ENCODE results near the gene SOAT1. TPM values are rescaled to one million over a fixed set of nuclear protein-coding genes. Genes with fewer than 3 reads are reported as not detected.
A peak's percentile ranks its signal among the peaks of the same experiment; 100 is the strongest.

SOAT1 gene
- total RNA-seq, 5 donors from 2014 or later (not counting 1 experiment from before 2014, with no cell fraction given), result 35.0 to 42.1 (median 39.1) TPM

GRCh38 chr1:179323436-179323835 is 29.8 kb downstream of the SOAT1 start:
- no CpG with 5 or more reads among the region's 4 CpGs for WGBS (ENCODE audit: insufficient coverage)
- Histone ChIP-seq H3K4me1 (ENCODE audit: control insufficient read depth in 1 of 2, extremely low read depth in 1 of 2, insufficient read depth in 2 of 2, low read length in 2 of 2) (no peaks in the 10 kb centered on the region), H3K27ac (ENCODE audit: low read length) (no peak overlapping the region), H3K9me3 (no peaks in the 10 kb centered on the region), H3K27me3 (replicated peaks in 1 of 2; ENCODE audit: control insufficient read depth in 2 of 2, extremely low read depth in 1 of 2, insufficient read depth in 2 of 2, low read length in 1 of 2) (no peaks in the 10 kb centered on the region), H3K36me3 (ENCODE audit: control insufficient read depth in 2 of 2, extremely low read depth in 1 of 2, insufficient read depth in 1 of 2, low read length in 1 of 2) (peaks cover 0 to 33% of the 10 kb centered on the region in 2 donors), H3K4me3 (ENCODE audit: control insufficient read depth in 1 of 2, extremely low read depth in 1 of 2, low read length in 1 of 2) (no peak overlapping the region)
- ChIA-PET POLR2A (interaction anchor here (0.5 to 0.6 kb wide), 2 partner anchors 9 to 45 kb away, joined by 3 to 6 read pairs; no protein-coding TSS in a partner anchor), CTCF (no interaction called here)
- ATAC-seq (replicated peaks in 1 of 4) (no peak), DNase-seq (no peak)
- Mint-ChIP-seq H3K4me3 (no peak overlapping the region), H3K36me3 (peaks cover 64% of the 10 kb centered on the region), H3K4me1 (peaks cover 26 to 30% (median 29%) of the 10 kb centered on the region in 3 donors), H3K9me3 (no peaks in the 10 kb centered on the region), H3K27ac (no peak overlapping the region), H3K27me3 (no peaks in the 10 kb centered on the region)

- DNase-seq (no peak), ATAC-seq (replicated peaks in 1 of 4) (no peak)
- Mint-ChIP-seq H3K4me1 (peaks cover 28 to 34% (median 32%) of the 10 kb centered on the region in 3 donors), H3K27me3 (no peaks in the 10 kb centered on the region), H3K4me3 (no peak overlapping the region), H3K27ac (no peak overlapping the region), H3K9me3 (no peaks in the 10 kb centered on the region), H3K36me3 (peaks cover 69% of the 10 kb centered on the region)
- no peak overlapping the region for H3K27ac ChIP-seq (ENCODE audit: low read length)
- no peaks in the 10 kb centered on the region for H3K4me1 ChIP-seq (ENCODE audit: control insufficient read depth in 1 of 2, extremely low read depth in 1 of 2, insufficient read depth in 2 of 2, low read length in 2 of 2)
- CTCF ChIA-PET, result interaction anchor here in 1 of 2 donors (0.6 kb wide), 1 partner anchor 551 kb away, joined by 3 read pairs; no protein-coding TSS in a partner anchor
- H3K36me3 ChIP-seq (ENCODE audit: control insufficient read depth in 2 of 2, extremely low read depth in 1 of 2, insufficient read depth in 1 of 2, low read length in 1 of 2), result peaks cover 0 to 38% of the 10 kb centered on the region in 2 donors
- no peak overlapping the region for H3K4me3 ChIP-seq (ENCODE audit: control insufficient read depth in 1 of 2, extremely low read depth in 1 of 2, low read length in 1 of 2)
- 80% methylated on average over 1 of the region's 2 CpGs for WGBS (ENCODE audit: insufficient coverage)
- H3K27me3 ChIP-seq (replicated peaks in 1 of 2; ENCODE audit: control insufficient read depth in 2 of 2, extremely low read depth in 1 of 2, insufficient read depth in 2 of 2, low read length in 1 of 2), result no peaks in the 10 kb centered on the region
- H3K9me3 ChIP-seq, result no peaks in the 10 kb centered on the region
- POLR2A ChIA-PET, result interaction anchor here in 1 of 2 donors (0.7 kb wide), 1 partner anchor 8 kb away, joined by 3 read pairs; no protein-coding TSS in a partner anchor
These were observed 32.2 kb downstream of the SOAT1 start for GRCh38 chr1:179325836-179326235.

- H3K4me3 ChIP-seq (ENCODE audit: control insufficient read depth in 1 of 2, extremely low read depth in 1 of 2, low read length in 1 of 2), result no peak overlapping the region
- no peaks in the 10 kb centered on the region for H3K9me3 ChIP-seq
- ATAC-seq (replicated peaks in 1 of 4) (no peak), DNase-seq (no peak)
- Mint-ChIP-seq H3K27me3 (no peaks in the 10 kb centered on the region), H3K9me3 (no peaks in the 10 kb centered on the region), H3K27ac (no peak overlapping the region), H3K36me3 (peaks cover 64% of the 10 kb centered on the region), H3K4me1 (peaks cover 26 to 35% (median 33%) of the 10 kb centered on the region in 3 donors), H3K4me3 (no peak overlapping the region)
- ChIA-PET POLR2A (no interaction called here), CTCF (no interaction called here)
- H3K27me3 ChIP-seq (replicated peaks in 1 of 2; ENCODE audit: control insufficient read depth in 2 of 2, extremely low read depth in 1 of 2, insufficient read depth in 2 of 2, low read length in 1 of 2), result no peaks in the 10 kb centered on the region
- peaks cover 0 to 37% of the 10 kb centered on the region in 2 donors for H3K36me3 ChIP-seq (ENCODE audit: control insufficient read depth in 2 of 2, extremely low read depth in 1 of 2, insufficient read depth in 1 of 2, low read length in 1 of 2)
- no peaks in the 10 kb centered on the region for H3K4me1 ChIP-seq (ENCODE audit: control insufficient read depth in 1 of 2, extremely low read depth in 1 of 2, insufficient read depth in 2 of 2, low read length in 2 of 2)
- no CpG with 5 or more reads among the region's 3 CpGs for WGBS (ENCODE audit: insufficient coverage)
- no peak overlapping the region for H3K27ac ChIP-seq (ENCODE audit: low read length)
These were observed 33.1 kb downstream of the SOAT1 start for GRCh38 chr1:179326746-179327145.

GRCh38 chr1:179327196-179327595 is 33.6 kb downstream of the SOAT1 start:
- ATAC-seq (replicated peaks in 1 of 4), result no peak
- Mint-ChIP-seq H3K36me3 (peaks cover 60% of the 10 kb centered on the region), H3K9me3 (no peaks in the 10 kb centered on the region), H3K4me3 (no peak overlapping the region), H3K27me3 (no peaks in the 10 kb centered on the region), H3K27ac (no peak overlapping the region), H3K4me1 (peaks cover 23 to 32% (median 30%) of the 10 kb centered on the region in 3 donors)
- Histone ChIP-seq H3K9me3 (no peaks in the 10 kb centered on the region), H3K4me1 (ENCODE audit: control insufficient read depth in 1 of 2, extremely low read depth in 1 of 2, insufficient read depth in 2 of 2, low read length in 2 of 2) (no peaks in the 10 kb centered on the region), H3K27me3 (replicated peaks in 1 of 2; ENCODE audit: control insufficient read depth in 2 of 2, extremely low read depth in 1 of 2, insufficient read depth in 2 of 2, low read length in 1 of 2) (no peaks in the 10 kb centered on the region), H3K27ac (ENCODE audit: low read length) (no peak overlapping the region), H3K36me3 (ENCODE audit: control insufficient read depth in 2 of 2, extremely low read depth in 1 of 2, insufficient read depth in 1 of 2, low read length in 1 of 2) (peaks cover 0 to 37% of the 10 kb centered on the region in 2 donors), H3K4me3 (ENCODE audit: control insufficient read depth in 1 of 2, extremely low read depth in 1 of 2, low read length in 1 of 2) (no peak overlapping the region)
- no peak for DNase-seq
- POLR2A ChIA-PET, result interaction anchor here in 1 of 2 donors (0.5 kb wide), 1 partner anchor 311 kb away, joined by 9 read pairs; no protein-coding TSS in a partner anchor
- WGBS (ENCODE audit: insufficient coverage), result 100% methylated on average over 2 of the region's 7 CpGs
- CTCF ChIA-PET, result interaction anchor here in 1 of 2 donors (0.6 kb wide), 2 partner anchors 39 to 90 kb away, joined by 3 read pairs; no protein-coding TSS in a partner anchor

- peaks cover 0 to 37% of the 10 kb centered on the region in 2 donors for H3K36me3 ChIP-seq (ENCODE audit: control insufficient read depth in 2 of 2, extremely low read depth in 1 of 2, insufficient read depth in 1 of 2, low read length in 1 of 2)
- CTCF ChIA-PET, result interaction anchor here (0.6 to 0.9 kb wide), 3 partner anchors 39 to 325 kb away, joined by 3 read pairs; no protein-coding TSS in a partner anchor
- ATAC-seq (replicated peaks in 1 of 4) (no peak), DNase-seq (no peak)
- WGBS (ENCODE audit: insufficient coverage), result 92% methylated on average over 3 of the region's 3 CpGs
- no peak overlapping the region for H3K4me3 ChIP-seq (ENCODE audit: control insufficient read depth in 1 of 2, extremely low read depth in 1 of 2, low read length in 1 of 2)
- POLR2A ChIA-PET, result interaction anchor here (0.5 to 0.6 kb wide), 2 partner anchors 41 to 312 kb away, joined by 3 to 9 read pairs; no protein-coding TSS in a partner anchor
- Mint-ChIP-seq H3K27ac (peak overlapping the region in 1 of 2 donors; percentile 5), H3K4me3 (no peak overlapping the region), H3K9me3 (no peaks in the 10 kb centered on the region), H3K4me1 (peaks cover 18 to 32% (median 25%) of the 10 kb centered on the region in 3 donors), H3K36me3 (peaks cover 59% of the 10 kb centered on the region), H3K27me3 (no peaks in the 10 kb centered on the region)
- H3K27ac ChIP-seq (ENCODE audit: low read length), result no peak overlapping the region
- no peaks in the 10 kb centered on the region for H3K27me3 ChIP-seq (replicated peaks in 1 of 2; ENCODE audit: control insufficient read depth in 2 of 2, extremely low read depth in 1 of 2, insufficient read depth in 2 of 2, low read length in 1 of 2)
- H3K4me1 ChIP-seq (ENCODE audit: control insufficient read depth in 1 of 2, extremely low read depth in 1 of 2, insufficient read depth in 2 of 2, low read length in 2 of 2), result no peaks in the 10 kb centered on the region
- no peaks in the 10 kb centered on the region for H3K9me3 ChIP-seq
These were observed 34.1 kb downstream of the SOAT1 start for GRCh38 chr1:179327679-179328078.

- Histone ChIP-seq H3K27me3 (replicated peaks in 1 of 2; ENCODE audit: control insufficient read depth in 2 of 2, extremely low read depth in 1 of 2, insufficient read depth in 2 of 2, low read length in 1 of 2) (no peaks in the 10 kb centered on the region), H3K4me3 (ENCODE audit: control insufficient read depth in 1 of 2, extremely low read depth in 1 of 2, low read length in 1 of 2) (no peak overlapping the region), H3K9me3 (no peaks in the 10 kb centered on the region), H3K36me3 (ENCODE audit: control insufficient read depth in 2 of 2, extremely low read depth in 1 of 2, insufficient read depth in 1 of 2, low read length in 1 of 2) (peaks cover 0 to 26% of the 10 kb centered on the region in 2 donors), H3K27ac (ENCODE audit: low read length) (no peak overlapping the region), H3K4me1 (ENCODE audit: control insufficient read depth in 1 of 2, extremely low read depth in 1 of 2, insufficient read depth in 2 of 2, low read length in 2 of 2) (no peaks in the 10 kb centered on the region)
- no peak for DNase-seq
- WGBS (ENCODE audit: insufficient coverage), result no CpG with 5 or more reads among the region's 2 CpGs
- ChIA-PET CTCF (no interaction called here), POLR2A (no interaction called here)
- ATAC-seq (replicated peaks in 1 of 4), result no peak
- Mint-ChIP-seq H3K27me3 (no peaks in the 10 kb centered on the region), H3K36me3 (peaks cover 54% of the 10 kb centered on the region), H3K27ac (no peak overlapping the region), H3K4me3 (no peak overlapping the region), H3K9me3 (no peaks in the 10 kb centered on the region), H3K4me1 (peaks cover 14 to 28% (median 18%) of the 10 kb centered on the region in 3 donors)
These were observed 36.3 kb downstream of the SOAT1 start for GRCh38 chr1:179329862-179330261.
